ENCODE data around the gene PCGF1.

Gene PCGF1

DNA sequence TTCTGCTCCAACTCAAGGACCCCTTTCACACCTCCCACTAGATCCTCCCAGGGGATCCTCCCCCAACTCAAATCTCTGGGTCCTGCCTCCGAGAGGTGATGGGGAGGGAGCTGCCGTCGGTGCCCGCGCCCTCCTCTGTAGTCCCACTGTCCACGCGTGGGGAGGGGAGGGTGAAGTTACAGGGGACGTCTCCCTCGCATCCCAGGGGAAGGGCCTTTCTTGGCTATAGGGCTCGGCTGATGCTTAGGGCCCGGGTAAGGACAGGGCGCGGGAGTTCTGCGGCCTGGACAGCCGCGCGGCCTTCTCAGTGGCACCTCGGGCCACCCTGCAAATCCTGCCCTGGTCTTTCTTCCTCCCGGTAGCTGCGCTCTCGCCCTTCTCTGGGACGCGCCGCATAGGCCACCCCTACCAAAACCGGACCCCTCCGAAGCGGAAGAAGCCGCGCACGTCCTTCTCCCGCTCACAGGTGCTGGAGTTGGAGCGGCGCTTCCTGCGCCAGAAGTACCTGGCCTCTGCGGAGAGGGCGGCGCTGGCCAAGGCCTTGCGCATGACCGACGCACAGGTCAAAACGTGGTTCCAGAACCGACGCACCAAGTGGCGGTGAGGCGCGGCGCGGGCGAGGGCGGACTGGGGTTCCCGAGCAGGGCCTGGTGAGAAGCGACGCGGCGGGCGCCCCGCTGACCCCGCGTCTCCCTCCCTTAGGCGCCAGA lies 7.9 kb upstream of the PCGF1 start:
- DNase-seq (ENCODE audit: low read depth) = no peak

DNA sequence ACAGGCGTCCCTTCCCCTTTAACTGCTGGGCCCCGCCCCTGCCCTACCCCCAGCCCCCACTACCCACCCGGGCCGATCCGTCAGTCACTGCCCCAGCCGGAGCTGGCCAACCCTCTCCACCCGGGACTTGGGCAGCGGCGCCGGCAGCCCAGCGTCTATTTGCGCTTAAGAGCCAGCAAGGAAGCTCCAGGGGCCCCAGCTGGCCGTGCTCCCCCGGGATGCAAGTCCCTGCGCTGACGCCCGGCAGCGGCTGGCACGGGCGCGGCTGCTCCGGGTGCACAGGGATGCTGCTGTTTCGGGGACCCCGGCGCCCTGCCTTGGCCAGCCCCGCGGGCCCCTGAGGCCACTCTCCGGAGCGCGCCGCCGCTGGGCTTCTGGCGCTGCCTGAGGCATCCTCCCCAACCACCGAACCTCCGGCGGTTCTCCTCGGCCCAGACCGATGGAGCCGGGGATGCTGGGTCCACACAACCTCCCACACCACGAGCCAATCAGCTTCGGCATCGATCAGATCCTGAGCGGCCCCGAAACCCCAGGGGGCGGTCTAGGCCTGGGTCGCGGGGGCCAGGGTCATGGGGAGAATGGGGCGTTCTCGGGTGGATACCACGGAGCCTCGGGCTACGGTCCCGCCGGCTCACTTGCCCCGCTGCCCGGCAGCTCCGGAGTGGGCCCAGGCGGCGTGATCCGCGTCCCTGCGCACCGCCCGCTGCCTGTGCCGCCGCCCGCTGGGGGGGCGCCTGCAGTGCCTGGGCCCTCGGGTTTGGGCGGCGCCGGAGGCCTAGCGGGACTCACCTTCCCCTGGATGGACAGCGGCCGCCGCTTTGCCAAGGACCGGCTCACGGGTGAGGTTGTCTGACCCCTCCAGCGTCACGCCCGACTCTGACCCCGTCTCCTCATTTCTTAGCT lies 7.1 kb upstream of the PCGF1 start, which contains the start of gene TLX2:
Gene TLX2, plus strand, starts transcription at position 83 of the 903 bp plus-strand sequence. Its CDS starts 357 bp downstream, at position 440.
- DNase-seq (ENCODE audit: low read depth) = no peak

DNA sequence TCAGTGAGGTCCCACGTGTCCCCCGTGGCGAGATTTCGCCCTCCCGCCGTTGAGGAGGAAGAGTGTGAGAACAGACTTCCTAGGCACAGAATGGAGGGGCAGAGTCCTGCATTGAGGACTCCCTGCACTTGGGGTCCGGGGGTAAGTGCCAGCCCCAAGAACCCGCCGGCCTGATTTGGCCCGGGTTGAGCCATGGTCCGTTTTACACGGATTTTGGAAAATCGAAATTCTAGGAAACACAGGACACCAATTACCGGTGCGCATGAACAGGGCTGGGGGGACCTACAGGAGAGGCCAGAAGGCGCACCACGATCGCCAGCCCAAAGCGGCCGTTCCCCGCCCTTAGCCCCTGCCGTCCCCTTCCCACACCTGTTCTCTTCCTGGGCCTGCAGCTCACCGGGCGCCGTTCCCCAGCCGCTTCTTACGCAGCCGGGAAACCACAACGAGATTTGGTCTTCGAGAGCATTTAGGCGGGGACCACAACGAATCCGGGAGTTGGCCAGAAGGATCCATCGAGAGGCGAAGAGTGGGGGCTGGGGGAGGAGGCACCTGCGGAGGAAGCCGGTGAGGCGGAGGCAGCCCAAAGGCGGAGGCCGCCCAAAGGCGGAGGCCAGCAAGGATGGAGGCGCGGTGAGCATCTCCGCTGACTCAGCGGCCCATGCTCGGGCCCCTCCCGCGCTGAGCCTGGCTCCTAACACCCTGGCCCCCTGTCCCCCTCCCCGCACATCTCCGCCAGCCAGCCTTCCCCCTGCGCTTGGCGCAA lies 6.3 kb upstream of the PCGF1 start:
- no peak for DNase-seq (ENCODE audit: low read depth)

DNA sequence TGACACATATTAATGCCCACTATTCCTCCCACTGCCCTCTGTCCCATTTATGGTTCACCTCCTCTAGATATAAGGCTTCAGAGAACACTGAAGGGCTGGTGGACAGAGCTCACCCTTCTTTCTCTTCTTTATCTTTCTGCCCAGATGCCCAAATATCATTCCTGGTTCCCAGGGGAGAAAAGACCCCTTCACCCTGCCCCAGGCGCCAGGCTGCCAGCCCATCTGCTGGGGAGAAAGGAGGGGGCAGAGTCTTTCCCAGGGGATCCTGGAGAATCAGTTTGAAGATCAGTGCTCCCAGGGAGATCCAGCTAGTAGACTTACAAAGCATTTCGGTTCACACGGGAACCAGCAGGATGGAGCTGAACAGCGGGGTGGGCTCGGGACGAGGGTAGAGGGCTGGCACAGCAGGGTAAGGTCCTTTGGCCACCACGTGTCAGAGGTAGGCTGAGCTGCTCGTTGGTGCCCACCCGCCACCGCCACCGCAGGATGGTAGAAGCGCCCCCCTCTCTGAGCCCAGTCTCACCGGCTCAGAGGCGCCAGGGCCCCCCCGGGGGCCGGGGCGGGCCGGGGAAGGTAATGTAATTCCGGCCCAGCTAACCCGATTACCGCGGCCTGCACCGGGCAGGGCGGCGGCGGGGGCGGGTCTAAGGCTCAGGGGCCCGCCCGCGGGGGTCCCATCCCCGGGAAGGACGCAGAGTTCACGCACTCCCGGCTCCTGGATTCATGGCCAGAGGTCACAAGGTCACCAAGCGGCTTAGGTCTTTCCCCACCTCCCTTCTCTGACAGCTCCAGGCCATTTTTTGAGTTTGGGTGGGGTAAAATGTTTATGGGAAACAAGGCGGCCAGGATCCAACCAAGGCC lies 5.5 kb upstream of the PCGF1 start:
- DNase-seq (ENCODE audit: low read depth) = no peak

DNA sequence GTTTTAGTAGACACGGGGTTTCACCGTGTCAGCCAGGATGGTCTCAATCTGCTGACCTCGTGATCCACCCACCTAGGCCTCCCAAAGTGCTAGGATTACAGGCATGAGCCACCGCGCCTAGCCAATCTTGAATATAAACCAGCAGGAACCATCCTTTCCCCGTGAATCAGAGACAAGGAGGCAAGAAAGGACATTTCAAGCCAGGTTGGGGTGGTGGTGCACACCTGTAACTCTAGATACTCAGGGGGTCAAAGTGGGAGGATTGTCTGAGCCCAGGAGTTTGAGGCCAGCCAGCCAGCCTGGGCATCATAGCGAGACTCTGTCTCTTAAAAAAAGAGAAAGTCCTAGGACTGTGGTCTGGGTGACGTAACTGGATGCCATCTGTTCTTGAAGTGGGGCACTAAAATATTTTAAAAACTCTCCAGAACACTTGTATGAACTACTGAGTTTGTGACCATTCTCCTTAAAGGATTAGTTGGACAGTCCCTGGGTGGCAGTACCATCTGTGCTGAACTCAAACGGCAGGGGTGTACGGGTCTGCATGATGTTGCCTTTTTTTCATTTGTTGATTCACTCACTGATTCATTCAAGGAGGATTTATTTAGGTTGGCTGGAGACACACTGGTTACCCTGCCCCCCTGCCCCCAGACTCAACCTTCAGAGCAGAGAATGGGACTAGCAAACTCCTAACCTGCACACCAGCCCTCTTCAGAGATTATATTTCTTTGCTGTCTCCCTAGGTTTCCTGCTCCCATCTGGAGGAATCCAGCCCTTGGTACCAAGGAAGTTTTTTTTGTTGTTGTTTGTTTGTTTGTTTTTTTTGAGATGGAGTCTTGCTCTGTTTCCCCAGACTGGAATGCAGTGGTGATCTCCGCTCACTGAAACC lies 3.9 kb upstream of the PCGF1 start:
- no peak for DNase-seq (ENCODE audit: low read depth)

DNA sequence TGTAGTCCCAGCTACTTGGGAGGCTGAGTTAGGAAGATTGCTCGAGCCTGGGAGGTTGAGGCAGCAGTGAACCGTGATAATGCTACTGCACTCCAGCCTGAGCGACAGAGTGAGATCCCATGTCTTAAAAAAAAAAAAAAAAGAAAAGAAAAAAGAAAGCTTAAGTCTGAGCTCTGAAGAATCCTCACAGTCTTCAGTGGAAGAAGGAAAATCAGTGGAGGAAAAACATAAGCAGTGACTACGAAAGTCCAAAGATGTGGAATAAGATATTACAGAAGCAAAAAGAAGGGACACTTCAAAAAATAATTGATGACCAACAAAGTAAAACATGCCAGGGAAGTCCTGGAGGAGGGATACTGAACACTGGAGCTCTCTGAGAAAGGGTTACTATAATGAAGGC lies 2.8 kb upstream of the PCGF1 start:
- DNase-seq (ENCODE audit: low read depth) = no peak

DNA sequence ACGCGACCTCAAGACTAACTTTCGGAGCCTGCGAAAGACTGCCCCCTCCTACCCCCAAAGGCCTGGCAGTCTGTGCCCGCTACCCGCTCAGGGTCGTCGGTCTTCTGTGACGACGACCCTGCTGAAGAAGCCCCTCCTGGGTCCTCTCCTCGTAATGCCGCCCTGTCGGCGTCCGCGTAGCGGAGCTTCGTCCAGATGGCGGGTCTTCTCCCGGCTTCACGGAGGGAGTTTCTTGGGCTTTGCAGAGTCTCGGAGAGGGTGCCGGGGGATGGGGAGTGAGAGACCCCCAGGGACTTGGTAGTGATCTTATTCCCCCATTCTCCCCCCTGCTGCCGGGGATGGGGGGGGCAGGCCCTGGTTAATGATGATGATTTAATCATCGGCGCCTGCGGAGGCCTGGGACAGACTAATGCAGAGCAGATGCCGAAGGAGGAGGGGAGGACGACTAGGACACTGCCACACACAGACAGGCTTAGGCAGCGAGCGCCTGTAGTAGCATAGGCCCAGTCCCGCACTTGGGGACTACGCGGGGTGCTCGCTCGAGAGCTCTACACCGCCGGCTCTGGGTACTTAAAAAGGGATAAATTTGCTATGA lies 528 bp upstream of the PCGF1 start:
- peak; percentile 49 for DNase-seq (ENCODE audit: low read depth)

DNA sequence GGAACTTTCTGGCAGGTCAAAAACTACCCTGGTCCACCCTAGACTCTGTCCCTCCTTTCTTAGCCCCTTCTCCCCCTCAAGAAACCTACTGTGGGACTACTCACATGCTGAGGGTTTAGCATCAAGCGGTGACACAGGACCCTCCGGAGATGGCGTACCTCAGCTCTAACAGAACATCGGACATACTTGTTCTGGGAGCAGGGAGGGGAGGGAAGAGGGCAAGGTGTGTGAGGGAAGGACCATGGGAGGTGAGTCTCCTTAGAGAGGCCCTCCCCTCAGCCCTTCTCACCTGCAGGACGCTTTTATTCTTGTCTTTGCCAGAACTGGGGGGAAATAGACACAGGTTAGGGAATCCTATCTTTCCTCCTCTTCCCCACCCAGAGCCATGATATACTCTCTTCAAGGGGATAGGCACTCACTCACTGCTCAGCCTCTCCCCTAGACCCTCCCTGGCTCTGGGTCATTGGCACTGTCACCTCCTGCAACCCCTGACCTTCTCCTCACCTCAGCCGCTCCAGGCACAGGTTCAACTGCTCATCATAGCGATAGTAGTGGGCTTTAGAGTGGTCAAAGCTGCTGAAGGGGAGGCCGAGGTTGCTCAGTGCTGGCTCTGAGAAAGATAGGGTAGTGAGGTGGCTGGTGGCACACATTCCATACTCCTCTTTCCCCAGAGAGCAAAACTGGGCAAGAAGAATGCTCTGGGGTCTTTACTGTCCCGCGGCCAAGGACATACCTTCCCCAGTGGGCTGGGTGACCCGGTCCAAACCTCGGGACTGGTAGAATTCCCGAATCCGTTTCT lies 1.8 kb downstream of the PCGF1 start:
- DNase-seq (ENCODE audit: low read depth) = no peak

DNA sequence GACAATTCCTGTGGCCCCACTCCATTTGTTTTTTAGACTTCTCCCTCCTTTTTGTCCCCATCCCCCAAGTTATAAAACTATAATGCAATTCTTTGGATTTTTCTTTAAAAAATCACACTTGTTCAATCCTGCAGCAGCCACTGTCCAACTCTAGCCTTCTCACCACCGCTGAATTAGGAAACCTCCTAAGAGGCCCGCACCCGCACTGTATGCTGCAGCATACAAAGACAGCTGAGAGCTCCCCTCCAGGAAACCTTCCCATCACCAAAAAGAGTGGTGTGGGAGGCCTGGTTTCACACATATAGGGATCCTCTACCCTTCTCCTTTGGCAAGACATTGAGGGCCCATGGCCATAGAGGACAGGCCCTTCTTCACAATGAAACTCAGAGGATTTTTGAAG lies 2.9 kb downstream of the PCGF1 start:
- no peak for DNase-seq (ENCODE audit: low read depth)

DNA sequence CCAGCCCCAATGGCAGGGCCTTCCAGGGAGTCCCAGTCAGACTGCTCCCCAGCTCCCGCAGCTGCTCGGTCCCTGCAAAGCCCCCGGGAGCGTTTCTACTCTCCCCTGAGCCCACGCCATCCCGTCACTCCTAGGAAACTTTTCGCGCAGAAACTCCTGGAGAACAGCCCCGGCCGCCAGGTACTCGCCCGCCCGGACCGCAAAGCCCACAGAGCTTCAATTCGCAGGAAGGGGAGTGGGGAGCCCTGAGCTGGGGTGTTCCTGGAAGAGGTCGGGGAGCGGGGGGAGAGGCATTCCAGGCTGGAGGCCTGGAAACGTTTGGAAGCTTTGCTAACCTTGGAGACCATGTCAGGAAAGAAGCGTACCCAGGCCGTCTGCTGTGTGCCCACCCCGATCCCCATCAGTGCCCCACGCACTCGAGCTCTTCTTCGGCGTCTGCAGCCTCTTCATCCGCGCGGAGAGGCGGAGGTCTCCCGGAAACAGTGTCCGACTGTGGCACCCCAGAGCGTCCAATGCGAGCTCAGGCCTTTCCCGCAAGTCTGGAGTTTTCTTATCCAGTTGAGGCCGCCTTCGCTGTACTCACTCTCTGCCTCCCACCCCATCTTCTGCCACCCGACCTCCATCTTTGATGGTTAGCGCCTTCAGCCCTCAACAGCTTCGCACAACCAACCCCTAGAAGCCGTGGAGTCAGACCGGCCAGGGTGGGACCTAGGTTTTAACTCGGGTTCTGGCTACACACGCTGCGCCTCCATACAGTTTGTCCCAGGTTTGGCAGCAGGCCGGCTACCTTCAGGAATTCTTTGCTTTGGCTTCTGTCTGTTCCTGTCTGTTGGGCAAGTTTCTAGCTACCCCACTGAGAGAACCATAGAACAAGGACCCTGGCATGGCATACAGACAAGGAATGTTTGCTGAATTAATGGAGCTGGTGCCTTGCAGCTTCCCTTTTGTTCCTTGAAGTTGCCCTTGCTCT lies 3.7 kb downstream of the PCGF1 start:
- DNase-seq (ENCODE audit: low read depth) = no peak

DNA sequence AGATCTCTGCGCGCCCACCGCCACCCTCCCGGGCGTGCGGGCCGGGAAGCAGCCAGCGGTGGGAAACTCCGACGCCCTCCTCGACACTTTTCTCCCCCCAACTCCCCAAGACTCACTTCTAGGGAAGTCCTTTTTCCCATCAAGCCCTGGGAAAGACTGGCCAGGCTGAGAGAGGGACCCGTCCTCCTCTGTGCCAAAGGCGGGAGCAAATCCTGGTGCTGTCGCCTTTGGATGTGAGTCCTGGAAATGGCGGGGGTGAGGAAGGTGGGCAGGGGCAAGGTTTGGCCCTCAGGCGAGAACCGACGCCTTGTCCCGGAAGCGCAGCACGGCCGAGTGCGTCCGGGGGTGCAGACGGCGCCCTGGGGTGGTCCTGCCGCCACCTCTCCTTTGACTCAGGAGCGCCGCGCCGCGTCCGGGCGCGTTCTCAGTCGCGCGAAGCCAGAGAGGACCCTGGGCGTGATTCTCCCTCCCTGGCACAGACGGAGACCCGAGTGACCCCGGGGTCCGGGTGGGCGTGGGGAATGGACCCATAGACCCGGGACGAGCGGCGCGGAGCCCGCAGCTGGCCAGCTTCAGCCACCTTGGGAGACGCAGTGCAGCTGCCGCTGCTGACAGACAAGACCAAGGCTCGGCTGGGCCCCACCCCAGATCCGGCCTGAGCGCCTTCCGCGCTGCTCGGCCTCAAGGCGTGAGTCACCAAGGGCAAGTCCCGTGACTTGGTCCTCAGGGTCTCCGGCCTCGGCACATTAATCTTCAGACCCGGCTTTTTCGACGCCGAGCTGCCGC lies 4.6 kb downstream of the PCGF1 start:
- DNase-seq (ENCODE audit: low read depth) = peak; percentile 70

DNA sequence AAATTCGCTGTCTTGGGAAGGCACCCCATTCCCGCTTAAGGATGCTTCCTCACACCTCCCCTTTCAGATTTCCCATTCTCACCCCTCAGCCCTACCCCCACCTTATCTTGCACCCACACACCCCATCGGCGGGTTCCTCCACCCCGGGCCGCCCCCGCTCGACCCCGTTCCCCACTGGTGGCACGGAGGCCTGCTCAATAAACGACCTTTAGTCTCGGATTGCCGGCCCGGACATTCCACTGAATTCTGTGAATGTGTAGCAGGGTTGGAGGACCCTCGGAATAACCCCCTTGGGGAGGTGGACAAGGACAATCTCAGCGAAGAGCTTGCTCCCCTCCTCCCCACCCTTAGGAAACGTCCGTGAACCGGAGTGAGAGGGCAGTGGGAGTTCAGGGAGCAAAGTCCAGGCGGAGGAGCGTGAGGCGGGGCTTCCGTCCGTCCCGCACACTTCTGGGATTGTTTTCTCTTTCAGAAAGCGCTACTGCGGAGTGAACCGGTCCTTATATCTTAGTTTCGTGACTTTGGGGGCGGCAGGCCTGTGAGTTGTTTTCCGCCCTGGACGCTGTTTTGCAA lies 5.3 kb downstream of the PCGF1 start:
- no peak for DNase-seq (ENCODE audit: low read depth)

DNA sequence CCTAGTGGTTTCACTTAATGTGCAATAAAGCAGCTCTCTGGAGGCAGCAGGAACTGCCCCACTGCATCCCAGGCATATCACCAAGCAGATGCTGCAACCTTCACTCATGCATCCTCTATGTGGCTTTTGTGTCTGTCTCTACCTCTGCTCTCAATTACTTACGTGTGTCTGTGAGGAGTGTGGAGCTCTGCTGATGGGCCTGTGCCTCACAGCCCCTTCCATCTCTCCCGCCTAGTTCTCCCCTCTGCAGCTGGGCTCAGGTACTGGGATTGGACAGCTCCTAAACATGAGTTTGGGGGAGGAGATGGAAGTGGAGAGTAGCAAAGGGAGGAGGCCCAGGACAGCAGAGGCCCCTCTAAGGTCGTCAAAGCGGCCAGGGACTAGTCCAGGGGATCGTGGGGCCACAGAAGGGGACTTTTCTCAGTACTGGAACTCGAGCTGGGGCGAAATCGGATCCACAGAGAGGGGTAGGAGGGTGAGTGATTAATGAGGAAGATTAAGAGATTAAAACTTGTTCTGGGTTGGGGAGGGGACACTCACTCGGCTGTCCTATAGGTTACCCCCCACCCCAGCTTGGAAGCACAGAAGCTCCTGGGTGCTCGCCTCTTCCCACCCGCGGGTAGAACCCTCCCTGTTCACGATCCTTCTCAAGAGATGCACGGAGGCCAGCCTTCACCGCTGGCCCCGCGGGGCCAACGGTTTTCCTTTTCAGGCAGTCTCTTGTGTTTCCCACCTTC lies 6.0 kb downstream of the PCGF1 start:
- DNase-seq (ENCODE audit: low read depth) = no peak

DNA sequence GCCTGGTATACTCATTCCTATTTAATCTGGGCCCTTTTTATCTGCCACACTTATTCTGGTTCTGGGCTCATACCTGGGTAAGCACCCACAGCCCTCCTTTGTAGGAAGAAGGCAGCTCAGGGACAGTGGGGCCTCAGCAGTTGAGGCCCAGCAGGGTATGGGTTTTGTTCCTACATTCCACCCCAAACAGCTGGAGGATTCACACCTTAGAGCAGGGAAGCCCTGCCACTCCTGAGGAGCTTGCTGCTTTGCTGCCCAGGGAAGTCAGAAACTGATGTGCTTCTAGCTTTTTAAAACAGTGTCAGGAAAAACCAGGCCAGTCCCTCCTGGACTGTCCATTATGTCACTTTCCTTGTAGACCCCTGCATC lies 6.9 kb downstream of the PCGF1 start:
- no peak for DNase-seq (ENCODE audit: low read depth)

DNA sequence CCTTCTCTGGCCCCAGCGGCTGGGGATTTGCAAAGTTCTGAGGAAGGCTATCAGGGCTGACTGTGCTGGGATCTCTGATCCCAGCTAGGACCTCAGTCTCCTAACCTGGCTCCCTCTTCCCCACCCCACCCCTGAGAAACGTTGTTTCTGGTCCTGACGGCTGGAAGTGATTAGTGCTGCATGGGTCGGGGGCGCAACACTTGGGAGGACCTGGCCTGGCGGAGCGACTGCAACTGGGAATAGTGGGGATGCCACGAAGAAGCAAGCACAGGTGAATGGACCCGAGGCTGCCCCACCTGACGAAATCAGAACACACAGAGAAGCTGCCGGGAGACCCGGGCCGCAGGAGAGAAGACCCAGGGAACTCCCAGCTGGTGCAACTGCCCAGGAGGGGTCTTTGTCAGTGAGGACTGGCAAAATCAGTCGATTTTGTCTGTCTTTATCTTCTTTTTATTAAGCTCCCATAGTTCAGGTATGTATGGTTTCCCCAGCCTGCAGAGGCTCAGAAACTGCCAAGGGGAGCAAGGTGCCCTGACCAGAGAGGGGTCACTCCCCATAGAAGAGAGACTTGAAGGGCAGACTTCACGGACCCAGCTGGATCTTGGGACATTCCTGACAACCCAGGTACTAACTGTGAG lies 7.4 kb downstream of the PCGF1 start:
- DNase-seq (ENCODE audit: low read depth) = no peak

Measured in fibroblast of the conjunctiva (primary cell).